Bone marrow (tissue), 2 donors: Measurements from ENCODE around the gene PSMD6.

Experiments
- DNase-seq, 2 donors: peaks; one replicate each; lab custom pipeline; 2025; lab: John Stamatoyannopoulos, UW

Gene PSMD6

DNA sequence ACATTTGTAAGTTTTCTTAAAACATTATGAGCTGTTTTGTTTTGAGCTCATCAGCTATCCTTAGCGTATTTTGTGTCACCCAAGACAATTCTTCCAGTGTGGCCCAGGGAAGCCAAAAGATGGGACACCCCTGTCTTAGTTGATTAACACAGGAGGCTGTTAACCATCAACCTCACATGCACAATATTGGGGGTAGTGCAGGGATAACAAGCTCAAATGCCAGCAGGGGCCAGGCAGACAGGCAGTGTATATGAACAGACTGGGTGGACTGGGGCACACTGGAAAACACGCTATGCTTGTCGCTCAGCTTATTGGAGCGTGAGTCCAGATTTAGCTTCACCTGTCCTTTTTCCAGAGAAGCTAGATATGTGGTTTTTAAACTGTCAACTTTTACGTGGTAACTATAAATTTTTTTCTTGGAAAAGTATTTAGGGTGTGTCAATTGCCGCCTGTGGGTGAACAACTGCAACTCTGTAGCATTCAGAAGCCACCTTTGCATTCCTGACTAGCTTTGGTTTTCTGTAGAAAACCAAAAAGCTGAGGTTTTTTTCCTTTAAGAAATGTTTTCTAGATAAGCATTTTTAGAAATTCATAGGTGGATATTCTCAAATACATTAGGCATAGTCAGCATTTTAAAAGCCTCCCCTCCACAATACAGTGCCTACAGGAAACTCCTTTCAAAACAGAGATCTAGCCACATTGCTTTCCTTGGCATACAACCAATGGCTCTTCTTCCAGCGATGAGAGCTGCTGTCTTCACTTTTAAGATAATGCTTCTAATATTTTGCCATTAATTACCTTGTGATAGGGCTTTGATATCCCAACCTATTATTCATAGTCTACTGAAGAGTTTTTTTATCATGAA lies 14.6 kb downstream of the PSMD6 start:
- DNase-seq, result no peak

DNA sequence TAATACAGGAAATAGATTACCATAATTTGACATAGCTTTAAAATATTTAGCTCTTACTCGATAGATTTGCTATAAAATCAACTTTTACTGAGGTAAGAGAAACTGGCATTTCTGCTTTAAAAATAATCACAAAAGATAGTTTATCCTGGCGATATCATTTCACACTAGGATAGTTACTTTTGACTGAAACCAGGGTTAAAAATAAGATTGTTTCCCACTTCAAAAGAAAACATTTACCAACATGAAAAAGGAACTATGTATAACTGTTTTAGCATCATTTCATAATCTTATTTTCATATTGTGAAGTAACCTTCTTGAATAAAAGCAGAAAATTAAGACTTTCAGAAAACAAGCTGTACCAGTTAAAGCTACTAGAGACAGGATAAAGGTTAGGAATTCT lies 15.3 kb downstream of the PSMD6 start:
- DNase-seq, result no peak

DNA sequence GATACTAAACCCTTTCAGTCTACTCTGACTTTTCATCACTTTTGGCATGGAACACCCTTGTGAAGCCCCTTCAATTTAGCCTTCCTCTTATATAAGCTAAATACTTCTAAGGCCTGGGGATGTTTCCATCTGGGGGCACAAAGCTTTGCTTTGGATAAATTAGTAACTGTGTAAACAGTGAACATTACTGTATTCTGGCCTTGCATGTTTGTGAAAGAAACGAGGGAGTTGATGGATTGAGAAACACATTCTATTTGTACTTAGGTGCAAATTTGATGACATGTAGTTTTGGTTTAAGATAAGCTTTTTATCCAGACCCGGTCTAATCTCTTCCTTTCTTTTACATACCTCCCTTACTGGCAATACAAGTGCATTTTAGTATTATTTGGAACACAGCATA lies 19.7 kb downstream of the PSMD6 start:
- no peak for DNase-seq

DNA sequence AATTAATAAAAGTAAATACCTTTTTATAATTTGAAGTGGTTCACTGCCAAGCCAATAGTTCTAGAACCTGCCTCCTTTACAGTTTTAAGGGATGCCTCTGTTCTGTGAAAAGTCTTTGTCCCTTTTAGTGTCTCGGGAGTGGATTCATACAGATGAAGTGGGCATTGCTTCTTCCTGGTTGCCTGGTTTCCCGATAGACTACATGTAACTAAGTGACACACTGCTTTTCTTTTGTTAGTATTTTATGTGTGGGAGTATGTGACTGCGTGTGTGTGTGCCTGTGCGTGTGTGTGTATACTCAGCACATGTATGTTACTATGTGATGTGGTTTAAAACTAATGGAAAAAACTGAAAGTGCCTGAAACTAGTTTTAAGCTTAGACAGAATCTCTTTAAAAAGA lies 21.1 kb downstream of the PSMD6 start:
- no peak for DNase-seq

DNA sequence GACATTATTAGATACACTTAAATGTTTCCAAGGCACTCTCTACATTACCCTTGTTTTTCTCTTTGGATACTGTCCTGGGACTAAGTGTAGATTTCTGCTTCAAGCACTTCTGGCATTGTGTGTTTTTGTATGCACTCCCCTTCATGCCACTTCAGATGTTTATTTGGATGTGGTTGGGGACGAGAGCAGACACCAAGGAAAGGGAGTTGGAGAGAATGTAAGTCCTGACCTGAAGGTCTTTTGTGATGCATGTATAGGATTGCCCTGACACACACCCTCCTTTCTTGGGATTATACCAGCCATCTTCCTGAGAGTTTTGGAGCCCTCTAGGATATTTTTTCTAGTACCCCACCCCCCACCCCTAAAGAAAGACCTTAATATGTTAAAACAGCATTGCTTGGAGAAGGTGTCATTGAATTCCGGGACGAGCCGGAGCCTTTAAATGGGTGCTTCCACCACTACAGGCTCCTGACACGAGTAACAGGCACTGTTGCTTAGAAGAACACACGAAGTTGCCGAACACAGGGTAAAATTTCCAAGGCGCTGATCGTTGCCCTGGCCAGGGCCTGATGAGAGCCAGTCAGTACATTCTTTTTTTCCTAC lies 22.7 kb downstream of the PSMD6 start:
- DNase-seq, result no peak

DNA sequence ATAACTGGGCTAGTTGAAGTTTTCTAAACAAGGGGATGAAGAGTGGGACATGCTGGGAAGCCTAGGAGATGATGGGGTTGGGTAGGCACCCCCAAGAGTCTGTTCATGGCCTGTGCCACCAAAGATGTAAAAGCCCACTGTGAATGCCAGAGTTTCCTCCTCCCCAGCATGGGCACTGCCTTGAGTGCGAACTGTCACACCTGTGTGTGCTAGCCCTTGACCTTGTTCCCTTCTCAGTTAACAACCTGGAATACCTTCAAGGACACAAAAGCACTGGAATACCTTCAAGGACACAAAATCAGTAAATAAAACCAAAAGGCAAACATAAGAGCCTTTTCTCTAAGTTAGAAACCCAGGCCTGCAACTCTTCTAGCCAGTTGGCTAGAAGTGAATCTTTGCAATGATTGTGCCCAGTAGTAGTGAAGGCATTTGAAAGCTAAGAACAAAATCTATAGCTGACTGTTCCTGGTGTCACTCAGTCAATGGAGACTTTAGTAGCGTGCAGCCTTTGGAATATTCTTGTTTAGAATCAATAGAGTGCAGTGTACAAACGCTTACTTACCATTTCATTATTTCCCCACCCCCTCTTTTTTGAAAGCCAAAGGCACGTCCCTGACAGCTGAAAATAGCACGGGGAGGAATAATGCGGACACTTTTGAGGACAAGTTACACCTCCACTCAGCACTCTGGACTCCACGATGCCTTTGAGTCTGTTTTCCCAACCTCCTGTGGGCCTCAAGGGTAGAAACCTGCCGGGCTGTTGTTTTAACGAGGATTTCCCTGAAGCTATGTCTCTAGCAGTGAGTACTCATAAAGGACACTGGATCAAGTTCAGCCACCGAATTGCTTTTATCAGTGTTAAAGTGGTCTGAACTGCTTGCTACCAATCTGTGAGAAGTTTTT lies 24.2 kb downstream of the PSMD6 start:
- no peak for DNase-seq

DNA sequence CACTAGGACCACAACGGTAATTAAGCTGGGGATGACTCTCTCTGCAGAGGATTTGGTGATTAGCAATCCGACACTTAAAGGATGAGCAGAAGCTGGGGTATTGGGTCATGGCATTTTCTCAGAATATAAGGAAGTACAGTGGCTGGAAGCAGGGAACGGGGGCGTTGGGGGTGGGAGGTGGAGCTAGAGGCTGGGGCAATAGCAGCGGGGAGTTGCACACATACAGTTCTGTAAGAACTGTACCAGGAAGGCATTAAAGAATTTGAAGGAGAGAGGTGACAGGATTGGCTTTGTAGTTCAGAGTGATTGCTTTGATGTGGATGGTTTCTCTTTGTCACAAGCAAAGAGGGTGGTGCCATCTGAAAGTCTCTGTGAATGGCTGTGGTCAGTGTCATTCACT lies 28.2 kb downstream of the PSMD6 start:
- no peak for DNase-seq

DNA sequence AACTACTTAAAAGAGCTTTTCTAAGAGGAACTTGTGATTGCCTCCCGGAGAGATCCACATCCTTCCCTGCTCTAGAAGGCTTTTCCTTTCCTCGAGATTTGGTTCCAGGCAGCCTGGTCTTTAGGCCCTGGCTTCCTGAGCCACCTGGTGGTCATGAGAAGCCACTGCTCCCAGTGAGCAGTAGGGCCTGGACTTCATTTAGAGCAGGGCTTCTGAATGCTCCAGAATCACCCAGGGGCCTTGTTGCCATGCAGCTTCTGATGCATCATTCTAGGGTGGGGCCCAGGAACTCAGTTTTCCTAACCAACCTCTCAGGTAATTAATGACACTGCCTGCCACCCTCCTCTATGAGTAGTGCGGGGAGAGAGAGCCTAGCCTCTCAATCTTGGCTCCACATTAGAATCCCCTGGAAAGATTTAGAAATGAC lies 29.6 kb downstream of the PSMD6 start:
- DNase-seq, result peak in 1 of 2 donors; percentile 50

DNA sequence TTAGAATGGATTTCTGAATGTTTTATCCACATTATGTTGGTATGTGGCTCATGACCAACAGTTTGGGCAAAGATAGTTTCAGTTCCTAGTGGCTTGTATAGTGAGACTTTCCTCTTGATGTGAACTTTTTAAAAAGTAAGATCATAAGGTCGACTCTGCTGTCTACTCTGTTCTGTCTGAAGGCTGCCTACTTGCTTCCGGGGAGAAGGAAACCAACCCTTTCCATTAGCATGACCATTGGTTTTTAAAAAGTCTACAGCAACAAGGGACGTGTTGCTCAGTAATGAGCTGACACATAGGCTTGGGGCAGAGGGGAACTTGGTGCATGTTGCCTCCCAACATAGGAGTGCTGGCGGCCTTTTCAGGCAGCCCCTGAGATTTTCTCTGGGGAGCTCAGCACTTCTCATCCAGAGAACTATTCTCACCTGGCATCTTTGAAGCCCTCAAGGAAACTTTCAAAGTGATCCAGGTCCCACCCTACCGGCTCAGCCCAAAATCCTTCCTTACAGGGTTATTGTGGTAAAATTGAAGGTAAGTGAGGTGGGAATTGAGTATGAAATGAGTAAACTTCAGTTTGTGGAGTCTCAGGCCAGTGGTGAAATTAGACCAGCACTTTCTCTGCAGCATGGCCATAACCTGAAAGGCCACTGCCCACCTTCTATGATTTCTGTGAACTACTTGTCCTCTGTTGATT lies 30.6 kb downstream of the PSMD6 start:
- no peak for DNase-seq

DNA sequence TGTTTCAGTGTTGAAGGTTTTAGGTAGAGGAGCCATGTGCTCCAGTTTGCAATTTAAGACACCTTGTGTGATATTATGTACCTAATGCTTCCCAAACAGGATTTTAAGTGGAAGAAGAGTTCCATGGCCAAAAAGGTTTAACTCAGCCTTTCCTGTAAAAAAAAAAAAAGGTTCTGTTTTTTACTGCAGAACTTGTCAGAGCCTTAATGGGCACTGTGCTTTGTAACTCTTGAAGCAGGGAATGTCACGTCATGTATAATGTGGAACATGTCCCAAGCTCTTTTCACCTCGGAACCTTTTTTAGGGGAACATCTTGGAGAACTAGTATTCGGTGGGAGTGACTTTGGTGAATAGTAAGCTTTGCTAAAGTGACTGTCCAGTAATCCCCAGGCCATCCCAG lies 31.6 kb downstream of the PSMD6 start:
- DNase-seq, result no peak

DNA sequence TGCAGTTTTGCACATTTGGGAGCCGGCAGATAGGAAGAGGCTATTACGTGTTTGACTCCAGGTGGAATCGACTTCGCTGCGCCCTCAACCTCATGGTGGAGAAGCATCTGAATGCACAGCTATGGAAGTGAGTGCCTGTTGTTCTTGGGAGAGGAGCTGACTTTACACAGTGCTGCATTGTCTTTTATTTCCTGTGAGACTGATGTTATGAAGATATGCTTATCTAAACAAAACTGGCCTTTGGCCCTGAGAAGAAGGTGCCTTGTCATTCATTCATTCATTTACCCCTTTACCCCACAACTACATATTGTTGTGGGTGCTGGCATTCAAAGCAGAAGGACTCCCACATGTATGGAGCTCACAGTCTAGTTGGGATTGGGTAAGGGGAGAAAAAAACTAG lies 32.6 kb downstream of the PSMD6 start:
- no peak for DNase-seq

DNA sequence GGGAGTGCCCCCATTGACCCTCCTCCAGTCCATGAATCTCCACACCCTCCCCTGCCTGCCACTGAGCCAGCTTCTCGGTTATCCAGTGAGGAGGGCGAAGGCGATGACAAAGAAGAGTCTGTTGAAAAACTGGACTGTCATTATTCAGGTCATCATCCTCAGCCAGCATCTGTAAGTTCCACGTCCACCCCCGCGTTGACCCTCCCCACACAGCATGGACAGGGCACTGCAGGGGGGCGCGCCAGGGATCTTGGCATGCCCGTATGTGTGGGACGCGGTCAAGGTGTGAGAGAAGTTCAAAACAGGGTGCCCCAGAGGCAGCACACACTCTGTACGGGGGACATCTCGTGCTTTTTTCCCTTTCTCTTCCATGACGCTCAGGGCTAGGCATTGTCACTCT lies 33.1 kb downstream of the PSMD6 start:
- DNase-seq, result no peak

DNA sequence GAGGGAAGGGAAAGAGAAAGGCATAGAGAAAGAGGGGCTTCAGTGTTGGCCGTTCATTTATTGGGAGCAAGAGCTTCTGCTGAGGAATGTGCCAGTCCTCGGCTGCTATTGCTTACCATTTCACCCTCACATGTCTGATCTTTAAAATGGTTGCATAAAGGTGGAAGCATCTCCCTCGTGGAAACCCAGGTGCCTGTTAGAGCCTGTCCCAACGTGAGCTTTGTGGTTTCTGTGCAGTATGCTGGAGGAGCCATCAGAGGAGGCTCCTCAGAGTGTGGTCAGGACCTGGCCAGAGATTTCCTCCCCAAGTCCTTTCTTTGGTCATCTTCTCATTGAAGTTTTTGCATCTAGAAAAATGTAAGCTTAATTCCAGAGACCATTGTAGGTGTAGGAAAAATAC lies 34.4 kb downstream of the PSMD6 start:
- no peak for DNase-seq

DNA sequence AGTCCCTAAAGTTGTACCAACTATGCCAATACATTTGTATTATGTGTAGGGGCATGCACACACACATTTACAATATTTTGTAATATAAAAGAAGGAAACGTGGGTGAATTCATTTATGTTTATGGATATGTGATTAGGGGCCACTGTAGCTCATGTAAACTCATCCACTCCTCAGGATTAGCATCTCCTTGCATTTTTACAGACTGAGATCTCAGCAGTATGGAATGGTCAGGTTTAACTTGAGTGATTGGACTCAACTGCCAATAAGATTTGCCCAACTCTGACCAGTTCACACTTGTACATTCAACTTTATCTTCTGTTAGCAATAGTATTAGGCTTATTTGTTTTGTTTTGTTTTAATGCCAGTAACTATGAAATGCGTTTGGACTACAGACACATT lies 36.5 kb downstream of the PSMD6 start:
- no peak for DNase-seq

DNA sequence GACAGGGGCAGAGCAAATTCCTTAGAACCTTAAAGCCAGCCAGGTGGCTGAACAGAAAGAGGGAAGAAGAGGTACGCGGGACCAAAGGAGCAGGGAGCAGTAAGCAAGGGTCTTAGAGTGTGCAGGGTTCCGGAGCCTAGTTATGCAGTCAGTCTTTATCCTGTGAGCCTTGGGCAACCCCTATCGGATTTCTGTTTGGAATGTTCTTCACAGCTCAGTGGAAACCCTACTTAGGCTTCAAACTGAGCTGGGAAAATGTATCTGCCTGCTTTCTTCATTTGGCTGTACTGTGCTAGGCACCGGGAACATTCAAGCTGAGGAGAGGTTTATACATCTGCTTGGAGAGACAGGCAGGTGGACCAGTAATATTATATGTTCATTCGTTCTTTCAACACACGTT lies 37.1 kb downstream of the PSMD6 start:
- DNase-seq, result no peak

DNA sequence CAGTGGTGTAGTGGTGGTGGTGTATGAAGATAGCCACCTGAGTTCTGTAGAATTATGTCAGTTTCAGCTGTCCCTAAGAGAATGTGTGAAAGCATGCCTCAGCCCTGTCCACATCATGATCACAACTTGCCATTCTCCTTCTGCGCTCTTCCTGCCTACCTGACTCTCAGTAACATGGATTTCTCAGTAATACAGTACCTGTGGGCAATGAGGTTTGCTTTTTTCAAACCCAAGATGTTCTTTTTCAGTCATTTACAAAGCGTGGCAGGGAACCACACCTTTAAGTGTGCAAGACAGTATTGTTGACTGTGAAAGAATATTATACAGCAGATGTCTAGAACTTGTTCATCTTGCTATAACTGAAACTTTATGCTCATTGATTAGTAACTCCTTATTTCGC lies 38.9 kb downstream of the PSMD6 start:
- no peak for DNase-seq

DNA sequence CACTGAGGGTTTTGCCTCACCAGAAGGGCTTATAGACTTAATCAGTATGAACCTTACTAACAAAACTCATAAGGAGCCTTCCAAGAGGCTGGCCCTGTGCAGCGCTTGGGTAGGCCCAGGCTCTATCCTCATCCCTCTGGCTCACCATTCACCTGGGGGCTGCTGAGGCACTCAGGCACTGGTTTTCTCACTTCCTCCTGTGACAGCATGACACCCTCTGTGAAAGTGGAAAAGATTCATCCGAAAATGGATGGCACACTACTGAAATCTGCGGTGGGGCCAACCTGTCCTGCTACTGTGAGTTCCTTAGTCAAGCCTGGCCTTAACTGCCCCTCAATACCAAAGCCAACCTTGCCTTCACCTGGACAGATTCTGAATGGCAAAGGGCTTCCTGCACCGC lies 41.3 kb downstream of the PSMD6 start:
- DNase-seq, result no peak

DNA sequence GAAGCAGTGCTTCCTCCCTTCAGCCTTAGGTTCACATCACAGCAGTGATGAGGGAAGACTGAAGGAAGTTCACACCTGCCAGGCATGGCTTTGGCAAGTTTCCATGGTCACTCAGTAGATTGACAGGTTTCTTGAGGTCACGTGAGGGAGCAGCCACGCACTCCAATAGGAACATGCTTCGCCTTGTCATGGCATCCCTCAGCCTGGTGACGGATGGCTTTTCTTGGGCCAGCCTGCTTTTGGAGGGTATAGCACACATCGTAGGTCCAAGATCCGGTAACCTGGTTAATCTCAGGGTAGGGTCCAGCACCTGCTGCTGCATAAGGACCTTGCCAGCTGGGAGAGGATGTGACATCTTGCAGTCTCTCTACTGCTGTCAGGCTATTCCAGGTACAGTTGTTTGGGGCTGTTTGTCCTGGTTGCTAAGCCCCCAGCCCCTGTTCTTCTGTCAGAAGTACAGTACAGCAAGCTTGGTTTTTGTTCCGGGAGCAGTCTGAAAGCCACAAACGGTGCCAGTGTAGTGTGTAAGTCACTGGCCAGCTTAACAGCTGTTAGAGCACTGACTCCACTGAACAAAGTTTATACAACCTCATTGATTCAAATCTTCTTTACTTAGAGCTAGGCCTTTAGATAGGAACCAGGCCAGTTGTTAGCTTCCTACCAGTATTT lies 42.3 kb downstream of the PSMD6 start:
- no peak for DNase-seq

DNA sequence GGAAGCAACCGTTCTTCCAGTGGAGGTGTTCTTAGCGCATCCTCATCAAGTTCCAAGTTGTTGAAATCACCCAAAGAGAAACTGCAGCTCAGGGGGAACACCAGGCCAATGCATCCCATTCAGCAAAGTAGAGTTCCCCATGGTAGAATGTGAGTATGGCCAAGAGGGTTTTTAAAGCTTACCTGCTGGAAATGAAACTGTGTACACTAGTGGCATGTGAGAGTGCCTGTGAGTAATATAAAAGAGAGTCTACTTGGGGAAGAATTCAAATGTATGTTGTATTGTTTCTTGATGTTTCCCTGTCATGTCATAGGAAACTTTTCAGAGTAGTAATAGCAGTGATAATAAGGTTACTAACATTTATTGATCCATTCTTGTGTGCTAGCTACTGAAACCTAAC lies 43.3 kb downstream of the PSMD6 start:
- DNase-seq, result no peak

DNA sequence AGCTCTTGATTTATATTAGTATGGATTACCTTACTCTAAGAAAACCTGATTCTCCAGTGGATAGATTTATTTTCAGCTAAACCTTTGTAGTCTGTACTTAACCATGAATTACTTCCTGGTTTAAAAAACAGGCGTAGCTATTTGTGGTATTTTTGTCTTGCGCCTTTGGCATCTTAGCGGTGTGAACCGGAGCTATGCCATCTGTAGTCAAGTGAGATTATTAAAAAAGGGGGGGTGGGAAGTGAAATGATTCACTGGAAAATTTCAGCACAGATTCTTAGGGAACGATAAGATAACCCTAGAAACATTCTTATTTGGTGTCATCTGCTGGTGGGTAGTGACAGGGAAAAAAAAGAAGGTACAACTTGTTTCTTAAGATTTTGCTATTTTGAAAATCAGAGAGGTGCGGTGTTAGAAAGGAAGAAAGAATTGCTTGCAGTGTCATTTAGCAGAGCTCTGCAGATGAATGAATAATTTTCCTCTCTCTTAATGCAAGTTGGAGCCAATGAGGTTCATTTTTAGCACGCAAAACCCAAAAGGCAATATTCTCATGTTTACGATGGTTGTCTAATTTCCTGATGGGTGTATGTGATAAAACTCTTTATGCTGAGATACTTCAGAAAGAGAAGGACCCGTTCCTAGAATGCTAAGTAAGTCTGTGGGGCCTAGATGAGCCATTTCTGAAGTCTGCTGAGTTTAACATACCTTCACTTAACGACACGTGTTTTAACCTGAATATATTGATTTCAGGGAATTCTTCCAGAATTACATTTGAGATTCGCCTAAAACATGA lies 44.0 kb downstream of the PSMD6 start:
- DNase-seq, result peak in 1 of 2 donors; percentile 34

DNA sequence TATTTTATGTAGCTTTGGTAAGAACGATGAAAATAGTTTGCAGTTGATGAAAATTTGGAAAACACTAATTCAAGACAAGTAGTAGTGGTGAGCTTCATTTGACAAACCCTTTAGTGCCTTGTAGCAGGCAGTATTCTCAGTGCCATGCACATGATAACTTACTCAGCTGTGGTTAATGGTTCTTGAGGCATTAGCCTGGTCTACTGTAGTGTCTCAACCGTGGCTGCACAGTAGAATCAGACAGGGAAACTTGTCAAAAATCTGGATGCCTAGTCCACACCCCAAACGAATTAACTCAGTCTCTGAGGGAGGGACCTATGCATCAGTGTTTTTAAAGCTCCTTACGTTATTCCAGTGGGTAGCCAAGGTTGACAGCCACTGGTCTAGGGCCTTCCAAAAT lies 45.4 kb downstream of the PSMD6 start:
- DNase-seq, result no peak
